Stimulated activated naive CD8-positive, alpha-beta T cell treated with anti-CD3 and anti-CD28 coated beads, Interleukin-15, Interleukin-2, amounts not matched to agents 100 ng/mL and 50 ng/mL, for 24 hours (primary cell): ENCODE measurements around the gene APOC1.

Experiments
- H3K27ac Mint-ChIP-seq: one replicate; pipeline ENCODE4 v1.8.0; 2021; ENCODE audit warnings: mild to moderate bottlenecking, mixed read lengths
- H3K27me3 Mint-ChIP-seq: one replicate; pipeline ENCODE4 v1.8.0; 2021; ENCODE audit warnings: mixed read lengths
- H3K36me3 Mint-ChIP-seq: one replicate; pipeline ENCODE4 v1.8.0; 2021; ENCODE audit warnings: low read depth, mixed read lengths
- H3K4me1 Mint-ChIP-seq: one replicate; pipeline ENCODE4 v1.8.0; 2021; ENCODE audit warnings: low read depth, mixed read lengths
- H3K4me3 Mint-ChIP-seq: one replicate; pipeline ENCODE4 v1.8.0; 2021; ENCODE audit warnings: mild to moderate bottlenecking, mixed read lengths
- H3K9me3 Mint-ChIP-seq: one replicate; pipeline ENCODE4 v1.8.0; 2021; ENCODE audit warnings: mixed read lengths

APOC1 gene

DNA sequence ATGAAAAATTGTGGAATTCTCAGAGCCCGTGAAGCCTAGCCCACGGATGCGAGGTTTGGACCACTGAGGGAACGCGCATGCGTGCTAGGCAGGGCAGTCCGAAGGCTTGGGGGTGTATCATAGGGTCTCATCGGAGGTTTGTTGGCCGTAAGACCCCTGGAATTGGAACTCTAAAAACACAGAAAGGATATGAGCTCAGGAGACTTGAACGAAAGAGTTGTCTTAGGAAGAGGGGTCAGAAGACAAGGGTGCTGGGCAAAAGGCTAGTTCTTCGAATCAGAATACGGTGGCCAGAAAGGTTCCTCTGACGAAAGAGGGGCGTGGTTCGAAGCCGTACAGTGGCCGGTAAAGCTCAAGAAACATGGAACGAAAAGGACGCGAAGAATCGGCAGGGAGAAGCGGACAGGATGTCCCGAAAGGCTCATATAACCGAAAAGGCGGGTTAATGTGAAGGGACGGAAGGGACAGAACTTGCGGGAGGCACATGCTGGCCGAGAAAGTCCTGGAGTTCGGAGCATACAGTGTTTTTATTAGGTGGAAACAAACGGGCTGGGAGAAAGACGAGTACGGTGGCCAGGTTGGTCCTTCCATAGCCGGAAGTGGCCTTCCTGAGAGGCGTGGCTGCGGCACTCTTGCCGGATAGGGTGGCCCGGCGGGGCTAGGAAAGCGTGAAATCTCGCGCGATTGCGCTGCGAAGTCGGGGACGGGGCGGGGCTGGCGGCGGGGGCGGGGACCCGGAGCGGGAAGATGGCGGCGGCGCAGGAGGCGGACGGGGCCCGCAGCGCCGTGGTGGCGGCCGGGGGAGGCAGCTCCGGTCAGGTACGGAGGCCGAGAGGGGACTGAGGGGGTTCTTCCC lies 40.5 kb downstream of the APOC1 start, which contains the start of gene CLPTM1:
TSS of gene CLPTM1 (plus strand) at position 732 of the 856 bp plus-strand sequence. CDS start at position 748, 16 bp downstream.
- peaks cover 6% of the 10 kb centered on the region for H3K36me3 Mint-ChIP-seq
- no peaks in the 10 kb centered on the region for H3K27me3 Mint-ChIP-seq
- peaks cover 54% of the 10 kb centered on the region for H3K4me1 Mint-ChIP-seq
- H3K4me3 Mint-ChIP-seq: peak within 1 kb of the TSS; percentile 98
- no peaks in the 10 kb centered on the region for H3K9me3 Mint-ChIP-seq
- peak within 1 kb of the TSS; percentile 99 for H3K27ac Mint-ChIP-seq

DNA sequence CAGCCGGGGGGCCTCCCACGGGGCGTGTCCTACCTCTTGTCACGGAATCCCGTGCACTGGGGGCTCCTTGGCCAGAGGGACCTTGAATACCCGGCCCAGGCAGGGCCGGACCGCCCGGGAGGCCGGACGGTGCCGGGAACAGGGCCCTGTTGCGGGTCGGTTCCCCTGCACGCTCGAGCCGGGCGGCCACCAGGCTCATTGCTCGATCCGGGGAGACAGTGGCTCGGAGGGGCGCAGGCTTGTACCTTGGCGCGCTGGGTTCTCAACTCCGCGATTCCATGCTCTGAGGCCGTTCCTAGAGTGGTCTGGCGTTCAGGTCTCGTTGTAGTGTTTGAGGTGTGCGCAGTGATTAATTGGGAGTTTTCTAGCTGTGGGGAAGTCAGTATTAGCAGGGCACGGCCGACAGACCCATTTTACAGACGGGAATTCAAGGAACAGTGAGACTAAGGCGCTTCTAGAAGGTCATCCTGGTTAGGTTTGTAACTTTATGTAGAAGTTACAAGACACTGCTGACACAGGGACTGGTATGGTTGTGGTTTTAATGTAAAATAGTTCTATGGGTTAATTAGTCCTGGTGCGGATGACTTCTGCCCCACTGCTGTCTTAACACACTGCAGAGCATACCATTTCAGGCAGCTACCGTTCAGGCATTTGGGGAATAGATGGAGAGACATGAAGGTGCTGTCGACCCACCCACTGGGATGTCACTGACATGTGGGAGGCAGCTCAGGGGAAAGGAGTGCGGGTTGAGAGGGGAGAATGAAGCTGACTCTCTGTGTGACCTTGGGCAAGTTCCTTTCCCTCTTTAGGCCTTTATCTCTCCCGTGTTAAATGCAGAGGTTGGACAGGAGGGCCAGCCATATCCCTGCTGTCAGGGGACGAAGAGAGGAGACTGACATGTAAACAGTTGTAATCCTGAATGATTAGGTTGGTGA lies 41.4 kb downstream of the APOC1 start:
- no peaks in the 10 kb centered on the region for H3K9me3 Mint-ChIP-seq
- H3K27me3 Mint-ChIP-seq: no peaks in the 10 kb centered on the region
- peak overlapping the region; percentile 86 for H3K27ac Mint-ChIP-seq
- peak overlapping the region; percentile 98 for H3K4me3 Mint-ChIP-seq
- no peaks in the 10 kb centered on the region for H3K36me3 Mint-ChIP-seq
- H3K4me1 Mint-ChIP-seq: peaks cover 60% of the 10 kb centered on the region

DNA sequence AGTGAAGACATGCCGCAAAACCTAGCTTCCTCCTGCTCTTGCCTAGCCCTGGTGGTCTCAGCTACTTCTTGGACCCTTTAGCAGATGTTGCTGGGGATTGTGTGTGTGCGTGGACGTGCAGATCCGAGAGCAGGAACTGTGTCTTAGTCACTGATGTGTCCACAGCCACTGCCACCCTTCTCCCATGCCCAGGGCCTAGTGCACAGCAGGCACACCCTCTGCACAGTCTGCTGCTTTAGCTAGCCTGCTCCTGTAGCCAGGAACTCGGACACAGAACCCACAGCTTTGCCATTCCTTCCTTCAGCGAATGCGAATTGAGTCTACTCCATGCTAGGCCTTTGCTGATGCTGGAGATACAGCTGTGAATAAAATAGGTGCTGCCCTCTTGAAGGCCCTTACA lies 43.1 kb downstream of the APOC1 start:
- Mint-ChIP-seq H3K4me3 (peak overlapping the region; percentile 98), H3K36me3 (peaks cover 5% of the 10 kb centered on the region), H3K27ac (peak overlapping the region; percentile 63), H3K4me1 (peaks cover 60% of the 10 kb centered on the region), H3K27me3 (no peaks in the 10 kb centered on the region), H3K9me3 (no peaks in the 10 kb centered on the region)

DNA sequence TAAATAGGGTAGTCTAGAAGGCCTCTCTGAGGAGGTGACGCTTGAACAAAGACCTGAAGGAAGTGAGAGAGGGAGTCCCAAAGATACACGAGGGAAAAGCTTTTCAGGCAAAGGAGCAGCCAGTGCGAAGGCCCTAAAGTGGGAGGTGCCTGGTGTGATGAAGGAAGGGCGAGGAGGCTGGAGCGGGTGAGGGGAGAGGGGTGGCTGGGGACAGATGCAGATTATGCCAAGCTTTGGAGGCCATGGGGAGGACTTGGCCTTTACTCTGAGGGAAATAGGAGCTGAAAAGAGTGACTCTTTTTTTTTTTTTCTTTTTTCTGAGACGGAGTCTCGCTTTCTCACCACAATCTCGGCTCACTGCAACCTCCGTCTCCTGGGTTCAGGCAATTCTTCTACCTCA lies 43.7 kb downstream of the APOC1 start:
- Mint-ChIP-seq H3K27me3 (no peaks in the 10 kb centered on the region), H3K27ac (peak overlapping the region; percentile 63), H3K4me1 (peaks cover 60% of the 10 kb centered on the region), H3K4me3 (no peak overlapping the region), H3K36me3 (peaks cover 7% of the 10 kb centered on the region), H3K9me3 (no peaks in the 10 kb centered on the region)

DNA sequence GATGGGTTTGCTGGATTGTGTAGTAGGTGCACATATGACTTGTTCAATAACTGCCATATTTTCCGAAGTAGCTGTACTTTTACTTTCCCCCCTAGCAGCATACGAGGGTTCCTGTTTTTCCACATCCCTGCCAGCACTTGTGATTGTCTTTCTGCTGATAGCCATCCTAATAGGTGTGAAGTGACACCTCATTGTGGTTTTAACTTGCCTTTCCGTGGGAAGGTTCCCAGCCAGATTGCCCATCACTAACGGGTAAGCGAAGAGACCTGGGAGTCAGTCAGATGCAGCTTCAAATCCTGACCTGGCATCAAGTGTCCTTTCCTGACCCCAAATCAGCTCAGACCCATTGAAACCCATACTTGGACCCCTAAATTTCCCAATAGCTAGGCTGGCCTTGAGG lies 45.3 kb downstream of the APOC1 start:
- Mint-ChIP-seq H3K27ac (peak overlapping the region; percentile 62), H3K27me3 (no peaks in the 10 kb centered on the region), H3K9me3 (no peaks in the 10 kb centered on the region), H3K36me3 (peaks cover 11% of the 10 kb centered on the region), H3K4me3 (no peak overlapping the region), H3K4me1 (peaks cover 47% of the 10 kb centered on the region)

DNA sequence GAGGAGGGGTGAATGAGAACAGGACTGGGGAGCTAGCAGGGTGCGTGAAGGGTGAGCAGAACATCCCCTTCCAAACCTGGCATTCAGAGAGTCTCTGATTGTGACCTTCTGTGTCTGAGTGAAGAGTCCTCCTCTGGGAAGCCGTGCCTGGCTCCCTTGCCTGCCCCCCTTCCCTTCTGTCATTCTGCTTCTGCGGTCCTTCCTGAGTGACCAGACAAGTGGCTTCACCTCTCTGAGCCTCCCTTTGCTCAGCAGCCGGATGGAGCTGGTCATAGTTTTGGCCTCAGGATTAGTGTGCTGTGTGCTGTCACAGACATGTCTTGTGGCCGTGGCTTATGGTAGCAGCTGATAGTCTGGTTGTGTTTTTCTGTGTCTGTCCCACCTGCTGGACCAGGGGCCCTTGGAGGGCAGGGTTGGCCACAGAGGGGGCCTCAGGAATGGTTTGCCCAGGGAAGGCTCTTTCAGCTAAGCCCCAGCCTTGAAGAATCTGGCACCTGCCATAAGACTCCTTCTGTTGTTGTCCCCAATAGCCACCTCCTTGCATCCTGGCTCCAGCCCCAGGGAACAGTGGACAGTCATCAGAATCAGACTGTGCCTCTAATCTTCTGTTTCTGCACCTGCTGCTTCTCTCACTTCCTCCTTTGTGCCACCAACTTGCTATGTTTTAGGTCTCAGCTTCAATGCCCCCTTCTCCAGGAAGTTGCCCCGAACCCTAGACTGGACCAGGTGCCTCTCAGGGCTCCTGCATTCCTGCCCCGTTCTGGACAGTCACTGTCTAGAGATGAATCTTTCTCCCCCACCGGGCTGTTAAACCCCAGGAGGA lies 46.7 kb downstream of the APOC1 start:
- no peaks in the 10 kb centered on the region for H3K9me3 Mint-ChIP-seq
- H3K4me1 Mint-ChIP-seq: peaks cover 39% of the 10 kb centered on the region
- H3K27me3 Mint-ChIP-seq: no peaks in the 10 kb centered on the region
- H3K36me3 Mint-ChIP-seq: peaks cover 16% of the 10 kb centered on the region
- H3K27ac Mint-ChIP-seq: peak overlapping the region; percentile 67
- H3K4me3 Mint-ChIP-seq: no peak overlapping the region

DNA sequence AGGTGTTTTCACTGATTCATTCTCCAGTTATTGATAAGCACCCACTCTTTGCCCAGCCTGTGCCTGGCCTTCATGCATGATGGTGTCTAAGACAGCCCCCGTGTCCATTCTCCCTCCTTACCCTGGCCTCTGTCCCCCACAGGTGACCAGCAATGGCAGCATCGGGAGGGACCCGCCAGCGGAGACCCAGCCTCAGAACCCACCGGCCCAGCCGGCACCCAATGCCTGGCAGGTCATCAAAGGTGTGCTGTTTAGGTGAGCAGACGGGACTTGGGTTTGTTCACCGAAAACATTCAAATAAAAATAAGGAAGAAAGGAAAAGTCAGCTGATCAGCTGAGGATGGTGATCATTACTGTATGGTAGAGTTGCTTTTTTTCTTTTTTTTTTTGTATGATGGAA lies 47.4 kb downstream of the APOC1 start:
- Mint-ChIP-seq H3K27me3 (no peaks in the 10 kb centered on the region), H3K4me1 (peaks cover 32% of the 10 kb centered on the region), H3K4me3 (no peak overlapping the region), H3K9me3 (no peaks in the 10 kb centered on the region), H3K27ac (no peak overlapping the region), H3K36me3 (peaks cover 16% of the 10 kb centered on the region)

DNA sequence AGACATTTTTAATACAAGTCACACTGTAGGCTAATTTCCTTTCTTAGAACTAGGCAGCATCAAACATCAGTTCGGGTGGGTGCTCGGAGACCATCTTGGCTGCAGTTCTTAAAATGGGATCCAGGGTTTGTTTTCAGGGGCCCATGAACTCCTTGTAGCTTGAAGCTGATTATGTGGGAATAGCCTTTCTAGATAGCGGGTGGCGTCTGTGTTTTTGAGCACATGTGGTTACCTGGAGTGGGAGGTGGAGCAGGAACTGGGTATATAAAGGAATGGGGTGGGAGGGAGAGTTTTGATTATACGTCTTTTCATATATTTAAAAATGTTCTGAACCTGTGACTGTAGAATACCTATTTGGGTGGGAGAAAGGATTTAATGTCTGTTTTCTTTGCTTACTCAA lies 53.7 kb downstream of the APOC1 start:
- Mint-ChIP-seq H3K4me3 (no peak overlapping the region), H3K9me3 (no peaks in the 10 kb centered on the region), H3K4me1 (no peaks in the 10 kb centered on the region), H3K27me3 (no peaks in the 10 kb centered on the region), H3K27ac (no peak overlapping the region), H3K36me3 (peaks cover 23% of the 10 kb centered on the region)

DNA sequence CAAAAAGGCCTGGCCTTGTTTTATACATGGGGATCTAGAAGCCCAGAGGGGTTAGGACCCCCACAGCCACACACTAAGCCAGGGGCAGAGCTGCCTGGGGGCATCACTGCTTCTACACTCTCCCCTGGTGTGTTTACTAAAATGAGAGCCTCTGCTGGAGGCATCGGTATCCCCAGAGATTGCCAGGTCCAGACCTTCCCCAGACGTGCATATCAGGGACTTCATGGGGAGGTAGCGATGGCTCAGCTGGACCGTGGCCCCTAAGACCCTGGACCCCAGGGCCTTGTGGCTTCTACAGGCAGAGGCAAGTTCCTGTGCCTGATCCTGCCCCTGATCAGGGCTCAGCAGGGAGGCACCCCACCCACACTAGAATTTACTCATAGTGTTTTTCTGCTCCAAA lies 54.3 kb downstream of the APOC1 start:
- H3K4me3 Mint-ChIP-seq: no peak overlapping the region
- H3K36me3 Mint-ChIP-seq: peaks cover 27% of the 10 kb centered on the region
- H3K4me1 Mint-ChIP-seq: no peaks in the 10 kb centered on the region
- H3K27me3 Mint-ChIP-seq: no peaks in the 10 kb centered on the region
- no peak overlapping the region for H3K27ac Mint-ChIP-seq
- no peaks in the 10 kb centered on the region for H3K9me3 Mint-ChIP-seq
